Vagina (tissue), 2 donors: ENCODE results near the gene DUSP16. TPM values are rescaled to one million over a fixed set of nuclear protein-coding genes. Genes with fewer than 3 reads are reported as not detected.

Experiments
- DNase-seq, 2 donors: peaks; one replicate each; pipeline ENCODE4 v3.0.0-alpha.2; 2017; ENCODE audit errors: extremely low spot score in 2 of 2
- H3K27ac ChIP-seq: fragments of 200-600 bp; sonication (generic); one replicate; pipeline ENCODE4 v1.5.1; 2019
- H3K27me3 ChIP-seq: fragments of 200-600 bp; sonication (generic); one replicate; pipeline ENCODE4 v1.5.1; 2019
- H3K36me3 ChIP-seq, 2 donors: fragments of 200-600 bp; sonication (generic); one replicate each; pipeline ENCODE4 v1.5.1; 2017 to 2019
- H3K4me1 ChIP-seq: fragments of 200-600 bp; sonication (generic); one replicate; pipeline ENCODE4 v1.5.1; 2019
- H3K4me3 ChIP-seq, 2 donors: fragments of 200-600 bp; sonication (generic); 1 replicate in 1 of 2; 2 replicates in 1 of 2; pipeline ENCODE4 v1.5.1; 2016 to 2019
- H3K9me3 ChIP-seq: fragments of 200-600 bp; sonication (generic); one replicate; pipeline ENCODE4 v1.5.1; 2019
- CTCF ChIP-seq, 3 experiments: fragments of 450-650 bp in 2 of 3; fragments of 200-600 bp in 1 of 3; sonication (generic) in 1 of 3; IDR thresholded peaks; one replicate each; pipeline ENCODE4 v1.5.1; 2017 to 2019; ENCODE audit warnings: antibody characterized with exemption in 3 of 3, mild to moderate bottlenecking in 2 of 3, moderate library complexity in 2 of 3
- POLR2A ChIP-seq, 2 donors: fragments of 450-650 bp; IDR thresholded peaks; one replicate each; pipeline ENCODE4 v1.6.1; 2017; ENCODE audit warnings: antibody characterized with exemption in 2 of 2, mild to moderate bottlenecking in 2 of 2, moderate library complexity in 2 of 2
- POLR2AphosphoS5 ChIP-seq, 2 donors: sonication (generic); formaldehyde crosslinking; IDR thresholded peaks; one replicate each; pipeline ENCODE4 v1.9.0; 2017; ENCODE audit warnings: antibody characterized with exemption in 2 of 2, mild to moderate bottlenecking in 2 of 2, low read depth in 1 of 2; ENCODE audit not compliant: insufficient read depth in 1 of 2
- intact Hi-C: fragments of 100-400 bp; cut with DNase I; formaldehyde crosslinking; loops from one replicate; pipeline ENCODE4 v1.15.1; 2023
- total RNA-seq: library from RNA; depleted of rRNA; stranded (reverse); fragments of >200 nt; gene quantifications from one replicate; pipeline ENCODE4 v1.2.3, GENCODE V29; 2016

Gene DUSP16
- total RNA-seq, 1 donor from 2014 or later, result 30.9 TPM

DNA sequence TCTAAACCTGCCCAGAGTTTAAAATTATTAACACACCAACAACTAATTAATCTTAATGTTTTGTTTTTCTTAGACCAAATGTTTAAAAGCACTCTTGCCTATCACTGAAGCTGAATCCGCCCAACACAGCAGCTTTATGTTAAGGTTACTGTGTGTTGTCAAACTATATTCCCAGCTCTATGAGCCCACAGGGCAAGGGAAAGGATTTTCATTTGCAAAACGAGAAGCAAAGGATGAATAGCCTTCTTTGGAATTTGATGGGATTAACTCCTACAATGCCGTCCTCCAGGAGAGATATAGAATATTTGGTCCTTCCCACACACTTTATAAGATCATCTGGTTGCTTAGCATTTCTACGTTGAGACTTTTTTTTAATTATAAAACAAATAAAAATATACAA is 43.7 kb downstream of the DUSP16 start:
- no peak for DNase-seq
- Histone ChIP-seq H3K9me3 (no peaks in the 10 kb centered on the region), H3K27ac (no peak overlapping the region), H3K4me1 (peaks cover 20% of the 10 kb centered on the region), H3K36me3 (peaks cover 0 to 21% of the 10 kb centered on the region in 2 donors), H3K27me3 (no peaks in the 10 kb centered on the region), H3K4me3 (no peak overlapping the region)
- intact Hi-C loops, result no loop called here
- TF ChIP-seq POLR2AphosphoS5 (IDR thresholded peaks at IDR 0.05; ENCODE audit: insufficient read depth in 1 of 2, low read depth in 1 of 2) (no peak), POLR2A (IDR thresholded peaks at IDR 0.05) (no peak)

DNA sequence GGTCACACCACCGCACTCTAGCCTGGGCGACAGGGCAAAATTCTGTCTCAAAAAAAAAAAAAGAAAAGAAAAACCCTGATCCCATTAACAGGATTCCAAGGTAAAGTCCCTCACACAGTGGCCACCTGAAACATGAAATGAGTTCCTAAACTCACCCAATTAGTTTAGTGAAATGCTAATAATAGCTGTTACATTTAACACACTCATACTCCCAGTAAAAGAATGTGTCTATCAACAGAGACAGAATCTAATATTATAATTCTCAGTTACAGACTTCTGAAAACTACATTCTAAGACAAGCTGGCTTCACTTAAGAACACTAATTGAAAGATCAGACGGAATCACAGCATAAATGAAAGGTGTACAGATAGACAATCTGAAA is 44.2 kb downstream of the DUSP16 start:
- Histone ChIP-seq H3K36me3 (peaks cover 0 to 21% of the 10 kb centered on the region in 2 donors), H3K4me1 (peaks cover 24% of the 10 kb centered on the region), H3K27me3 (no peaks in the 10 kb centered on the region), H3K27ac (no peak overlapping the region), H3K4me3 (no peak overlapping the region), H3K9me3 (no peaks in the 10 kb centered on the region)
- TF ChIP-seq POLR2A (IDR thresholded peaks at IDR 0.05), result no peak
- no peak for TF ChIP-seq POLR2AphosphoS5 (IDR thresholded peaks at IDR 0.05; ENCODE audit: insufficient read depth in 1 of 2, low read depth in 1 of 2)
- TF ChIP-seq CTCF (IDR thresholded peaks at IDR 0.05), result no peak
- no peak for DNase-seq
- intact Hi-C loops, result no loop called here

DNA sequence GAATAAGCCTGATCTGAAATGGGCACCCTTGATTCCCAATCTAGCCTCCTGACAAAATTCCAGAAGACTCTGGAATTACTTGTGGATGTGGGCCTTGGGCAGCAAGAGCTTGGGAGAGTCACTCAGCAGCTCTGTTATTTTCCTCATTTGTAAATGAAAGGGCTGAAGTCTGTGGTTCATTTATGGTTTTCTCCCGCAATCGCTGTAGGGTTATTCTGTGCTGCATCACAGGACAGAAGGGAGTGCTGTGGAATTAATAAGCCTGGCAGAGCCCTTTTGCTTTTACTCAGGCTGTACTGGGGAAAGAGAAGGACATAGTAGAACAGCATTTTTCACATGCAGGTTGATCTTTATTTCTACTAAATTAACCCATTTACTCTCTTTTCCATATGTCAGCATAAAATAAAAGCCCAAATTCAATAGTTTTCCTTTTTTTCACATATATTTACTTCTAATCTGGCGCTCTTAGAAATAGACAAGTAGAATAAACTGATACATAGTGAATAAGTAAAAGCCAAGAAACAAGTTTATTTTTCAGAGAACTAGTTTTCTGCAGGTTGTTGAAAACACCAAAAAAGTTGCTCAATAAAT is 49.2 kb downstream of the DUSP16 start:
- DNase-seq, result no peak
- TF ChIP-seq CTCF (IDR thresholded peaks at IDR 0.05), result no peak
- TF ChIP-seq POLR2A (IDR thresholded peaks at IDR 0.05), result no peak
- TF ChIP-seq POLR2AphosphoS5 (IDR thresholded peaks at IDR 0.05; ENCODE audit: insufficient read depth in 1 of 2, low read depth in 1 of 2), result no peak
- Histone ChIP-seq H3K27me3 (no peaks in the 10 kb centered on the region), H3K4me3 (no peak overlapping the region), H3K9me3 (no peaks in the 10 kb centered on the region), H3K4me1 (peaks cover 40% of the 10 kb centered on the region), H3K36me3 (peaks cover 0 to 10% of the 10 kb centered on the region in 2 donors), H3K27ac (no peak overlapping the region)
- intact Hi-C loops, result loop anchor here (5.0 kb wide), 1 partner anchor 49 kb away; the partner anchor contains the start of gene DUSP16

GRCh38 chr12:12511895-12512711 is 50.6 kb downstream of the DUSP16 start:
- no peaks in the 10 kb centered on the region for H3K27me3 ChIP-seq
- DNase-seq, result no peak
- no peak for TF ChIP-seq POLR2AphosphoS5 (IDR thresholded peaks at IDR 0.05; ENCODE audit: insufficient read depth in 1 of 2, low read depth in 1 of 2)
- no peak for TF ChIP-seq CTCF (IDR thresholded peaks at IDR 0.05)
- TF ChIP-seq POLR2A (IDR thresholded peaks at IDR 0.05), result no peak
- peaks cover 53% of the 10 kb centered on the region for H3K4me1 ChIP-seq
- no peak overlapping the region for H3K27ac ChIP-seq
- peaks cover 0 to 1% of the 10 kb centered on the region in 2 donors for H3K36me3 ChIP-seq
- H3K9me3 ChIP-seq, result no peaks in the 10 kb centered on the region
- H3K4me3 ChIP-seq, result no peak overlapping the region
- intact Hi-C loops, result loop anchor here (5.0 kb wide), 1 partner anchor 50 kb away; the partner anchor contains the start of gene DUSP16

DNA sequence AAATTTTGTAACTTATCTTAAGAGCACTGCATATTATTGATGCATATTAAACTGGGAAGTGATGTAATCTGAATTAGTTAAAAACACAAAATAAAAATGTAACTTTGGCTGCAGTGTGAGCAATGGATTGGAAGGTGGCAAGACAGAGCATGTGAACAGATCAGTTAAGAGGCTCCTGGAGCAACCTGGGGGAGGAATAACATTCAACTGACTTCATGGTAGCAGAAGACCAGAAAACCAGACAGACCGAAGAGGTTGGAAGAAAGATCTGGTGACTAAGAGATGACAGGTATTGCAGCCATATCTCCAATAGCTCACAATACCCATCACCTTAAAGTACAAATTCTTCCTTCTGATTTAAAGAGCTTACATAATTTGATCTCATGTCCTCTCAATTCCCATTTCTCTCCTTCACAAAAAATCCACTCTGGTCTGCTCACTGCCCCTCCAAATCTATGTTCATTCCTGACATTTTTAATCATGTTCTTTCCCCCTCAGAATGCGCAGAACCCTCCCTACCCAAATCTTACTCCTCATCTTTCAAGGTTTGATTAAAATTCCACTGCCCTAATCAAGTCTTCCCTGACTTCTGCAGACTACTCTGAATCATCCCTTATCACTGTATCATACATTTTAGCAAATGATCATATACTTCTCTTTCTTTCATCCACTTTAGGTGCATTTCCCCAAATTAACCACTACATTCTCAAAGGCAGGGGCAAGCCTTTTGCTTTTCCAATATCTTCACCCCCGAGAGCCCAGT is 51.5 kb downstream of the DUSP16 start:
- Histone ChIP-seq H3K27me3 (no peaks in the 10 kb centered on the region), H3K4me1 (peaks cover 62% of the 10 kb centered on the region), H3K4me3 (no peak overlapping the region), H3K27ac (no peak overlapping the region), H3K9me3 (no peaks in the 10 kb centered on the region), H3K36me3 (no peaks in the 10 kb centered on the region)
- TF ChIP-seq POLR2A (IDR thresholded peaks at IDR 0.05) (no peak), POLR2AphosphoS5 (IDR thresholded peaks at IDR 0.05; ENCODE audit: insufficient read depth in 1 of 2, low read depth in 1 of 2) (no peak), CTCF (IDR thresholded peaks at IDR 0.05) (no peak)
- DNase-seq, result no peak
- intact Hi-C loops, result loop anchor here (5.0 kb wide), 1 partner anchor 51 kb away; the partner anchor contains the start of gene DUSP16
